Breast epithelium (tissue), 3 donors: Measurements from ENCODE around the gene STAT3.

Source experiments
- CTCF ChIP-seq, 3 donors: fragments of 450-650 bp; IDR thresholded peaks; one replicate each; pipeline ENCODE4 v1.5.1; 2016 to 2017; ENCODE audit warnings: antibody characterized with exemption in 3 of 3, mild to moderate bottlenecking in 3 of 3, moderate library complexity in 3 of 3
- POLR2A ChIP-seq: fragments of 450-650 bp; IDR thresholded peaks from one replicate; pipeline ENCODE4 v1.6.1; 2016; ENCODE audit warnings: antibody characterized with exemption, mild to moderate bottlenecking, moderate library complexity
- POLR2AphosphoS5 ChIP-seq, 3 donors: sonication (generic); formaldehyde crosslinking; IDR thresholded peaks; one replicate each; pipeline ENCODE4 v1.6.1; 2017; ENCODE audit warnings: antibody characterized with exemption in 3 of 3

GRCh38 chr17:42345396-42346073 is 42.7 kb downstream of the STAT3 start:
- TF ChIP-seq CTCF (IDR thresholded peaks at IDR 0.05) = no peak
- TF ChIP-seq POLR2AphosphoS5 (IDR thresholded peaks at IDR 0.05) = no peak
- TF ChIP-seq POLR2A = no peak
